Measurements from ENCODE around the gene SLC7A6. TPM values are rescaled to one million over a fixed set of nuclear protein-coding genes. Genes with fewer than 3 reads are reported as not detected.

Gene SLC7A6
- total and polyA plus RNA-seq, 2 of the 8 experiments (the other 6 are each of a cell fraction or from before 2014, with no cell fraction given): 28.0 to 37.8 TPM

- no peak overlapping the region for H2BK15ac ChIP-seq (ENCODE audit: low read length)
- H4K5ac ChIP-seq (ENCODE audit: insufficient read length, low read depth, low read length): no peak overlapping the region
- H3K9ac ChIP-seq (replicated peaks in 1 of 4; ENCODE audit: extremely low read depth in 1 of 4, low read depth in 3 of 4, low read length in 3 of 4): no peak overlapping the region
- no peaks in the 10 kb centered on the region for H3K9me3 ChIP-seq (ENCODE audit: insufficient read depth in 2 of 2, low read depth in 1 of 2, low read length in 1 of 2)
- no peak overlapping the region for H2BK5ac ChIP-seq (ENCODE audit: low read depth, low read length)
- no peak overlapping the region for H3K18ac ChIP-seq (ENCODE audit: extremely low read depth, low read length)
- no peak for TF ChIP-seq EP300 (IDR thresholded peaks at IDR 0.05; ENCODE audit: borderline replicate concordance in 1 of 2, low read depth in 2 of 2, low read length in 2 of 2)
- no peak for TF ChIP-seq TEAD4 (IDR thresholded peaks at IDR 0.05; ENCODE audit: low read depth, low read length)
- no peak for TF ChIP-seq RBBP5 (IDR thresholded peaks at IDR 0.05; ENCODE audit: borderline replicate concordance, low read depth, low read length)
- TF ChIP-seq POU5F1 (IDR thresholded peaks at IDR 0.05; ENCODE audit: low read depth, low read length): no peak
- 0 out of 2 replicates have a peak, but pooled peaks have one; percentile 46 for TF ChIP-seq POLR2AphosphoS5 (IDR thresholded peaks at IDR 0.05; ENCODE audit: low read depth, low read length)
- TF ChIP-seq KDM5A (IDR thresholded peaks at IDR 0.05; ENCODE audit: low read length): no peak
- no peak for TF ChIP-seq CHD2 (IDR thresholded peaks at IDR 0.05; ENCODE audit: low read length)
- TF ChIP-seq SIX5 (IDR thresholded peaks at IDR 0.05; ENCODE audit: low read depth, low read length): no peak
- H4K91ac ChIP-seq (replicated peaks; ENCODE audit: insufficient read length, low read length): no peak overlapping the region
- H2BK120ac ChIP-seq (replicated peaks; ENCODE audit: low read depth, low read length): no peak overlapping the region
- POLR2A ChIA-PET (ENCODE audit: partially characterized antibody): interaction anchor here (0.6 to 4.4 kb wide), 6 partner anchors 29 to 207 kb away, joined by 3 to 20 read pairs (median 3); partner anchors contain the start of genes DUS2 and NFATC3
- H4K20me1 ChIP-seq (replicated peaks in 1 of 2; ENCODE audit: control insufficient read depth in 1 of 2, insufficient read depth in 2 of 2, low read length in 2 of 2): peaks cover 21 to 33% of the 10 kb centered on the region in 2 experiments
- H3K56ac ChIP-seq (replicated peaks; ENCODE audit: insufficient read length, low read depth, low read length): no peak overlapping the region
- H2AK5ac ChIP-seq (ENCODE audit: low read depth, low read length): no peak overlapping the region
- CTCF ChIA-PET (ENCODE audit: partially characterized antibody): interaction anchor here (0.6 to 5.6 kb wide), 11 partner anchors 11 to 157 kb away, joined by 3 to 68 read pairs (median 5); partner anchors contain the start of gene NFATC3
- no peak overlapping the region for H3K4ac ChIP-seq (replicated peaks; ENCODE audit: insufficient read length, low read depth, low read length)
- no peak overlapping the region for H3K4me2 ChIP-seq (ENCODE audit: insufficient read depth in 1 of 2, low read depth in 2 of 2, low read length in 2 of 2)
- H3K4me1 ChIP-seq (replicated peaks in 1 of 4; ENCODE audit: control insufficient read depth in 3 of 4, insufficient read depth in 4 of 4, low read length in 3 of 4): peaks cover 0 to 19% (median 12%) of the 10 kb centered on the region in 4 experiments; a peak in 5 of 7 replicates
- H3K79me2 ChIP-seq (ENCODE audit: control insufficient read depth in 1 of 2, insufficient read depth in 2 of 2, low read length in 2 of 2): peaks cover 5 to 19% of the 10 kb centered on the region in 2 experiments
- no peak overlapping the region for H4K8ac ChIP-seq (ENCODE audit: extremely low read depth, insufficient read depth, low read length)
- H3K27ac ChIP-seq (ENCODE audit: low read depth, low read length): no peak overlapping the region
- H3K79me1 ChIP-seq (ENCODE audit: low read depth, low read length): peaks cover 5% of the 10 kb centered on the region; the same call in 1 of the 2 replicates
- FAIRE-seq: no peak
- WGBS, 2 experiments (ENCODE audit: extremely low coverage in 1 of 2, insufficient coverage in 1 of 2, insufficient read length in 1 of 2, insufficient replicate concordance in 2 of 2, low coverage in 1 of 2, low lambda C conversion rate in 2 of 2, missing lambda C conversion rate in 1 of 2): 92% methylated on average over 12 of the region's 12 CpGs; no CpG with 5 or more reads in 1 of the 2 experiments
- H3K14ac ChIP-seq (ENCODE audit: insufficient read length): no peak overlapping the region
- no peaks in the 10 kb centered on the region for H3K27me3 ChIP-seq (replicated peaks in 1 of 4; ENCODE audit: control insufficient read depth in 3 of 4, extremely low read depth in 1 of 4, insufficient read depth in 3 of 4, low read length in 3 of 4)
- H3K36me3 ChIP-seq (ENCODE audit: control insufficient read depth in 2 of 4, insufficient read depth in 4 of 4, low read length in 3 of 4): peaks cover 9 to 40% (median 29%) of the 10 kb centered on the region in 4 experiments
- no peak overlapping the region for H2AFZ ChIP-seq (ENCODE audit: low read length)
- H3K23me2 ChIP-seq (ENCODE audit: low read depth, low read length): peaks cover 7% of the 10 kb centered on the region
- no peak overlapping the region for H3K4me3 ChIP-seq (ENCODE audit: extremely low read depth in 1 of 4, insufficient read depth in 2 of 4, low read depth in 3 of 4, low read length in 4 of 4)
- H2BK12ac ChIP-seq (ENCODE audit: low read depth, low read length): no peak overlapping the region
- H2BK20ac ChIP-seq (ENCODE audit: low read length): no peak overlapping the region
- no peak for DNase-seq (ENCODE audit: low read depth in 1 of 2, low spot score in 2 of 2)
- H3K23ac ChIP-seq (ENCODE audit: insufficient read length): no peak overlapping the region
Measured at GRCh38 chr16:68230956-68231355, 33.4 kb upstream of the SLC7A6 start.
